GM23248 (cell line): ENCODE data around the gene CASK.

Source experiments
- EZH2 ChIP-seq: fragments of 200-600 bp; sonication (generic); IDR thresholded peaks from 2 replicates; pipeline ENCODE4 v1.6.1; 2018; ENCODE audit warnings: antibody characterized with exemption, mild to moderate bottlenecking; ENCODE audit not compliant: insufficient read depth, poor library complexity, severe bottlenecking
- EZH2phosphoT487 ChIP-seq: fragments of 200-600 bp; sonication (generic); IDR thresholded peaks from 2 replicates; pipeline ENCODE4 v1.6.1; 2018; ENCODE audit warnings: antibody characterized with exemption, moderate library complexity, mild to moderate bottlenecking, low read depth; ENCODE audit not compliant: insufficient read depth

DNA sequence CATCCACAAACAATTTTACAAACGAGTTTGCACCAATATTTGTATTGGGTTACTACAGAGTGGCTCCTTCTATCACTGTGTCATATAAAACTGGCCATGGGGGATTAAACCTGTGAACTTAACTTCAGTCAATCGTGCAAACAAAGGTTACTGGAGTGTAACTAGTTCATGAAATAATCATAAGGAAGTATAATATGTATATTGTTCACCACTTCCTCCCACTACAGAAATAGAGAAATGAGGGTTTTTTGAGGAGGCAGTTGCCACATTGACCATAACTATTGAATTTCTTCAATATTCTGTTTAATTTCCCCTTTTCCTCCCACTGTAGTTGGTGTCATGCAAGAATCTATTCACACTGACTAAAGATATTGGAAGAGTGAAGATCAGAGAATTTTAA lies 199.5 kb downstream of the CASK start, which contains the start of gene GPR82:
- TF ChIP-seq EZH2 (no peak), EZH2phosphoT487 (no peak)
